Mesothelial cell of epicardium (in vitro differentiated cells): Measurements from ENCODE around the gene ADGRV1. TPM values are rescaled to one million over a fixed set of nuclear protein-coding genes. Genes with fewer than 3 reads are reported as not detected.

Experiments used
- DNase-seq, 2 experiments: peaks; one replicate each; pipeline ENCODE4 v3.0.0; 2021; ENCODE audit warnings: low spot score in 2 of 2; ENCODE audit not compliant: unreplicated experiment in 2 of 2
- H3K27ac Mint-ChIP-seq: 2 replicates; pipeline ENCODE4 v1.8.0; 2021; ENCODE audit warnings: mixed read lengths
- H3K27me3 Mint-ChIP-seq: 2 replicates; pipeline ENCODE4 v1.8.0; 2021; ENCODE audit warnings: low read depth, mixed read lengths
- H3K36me3 Mint-ChIP-seq: 2 replicates; pipeline ENCODE4 v1.8.0; 2021; ENCODE audit warnings: mixed read lengths
- H3K4me1 Mint-ChIP-seq: 2 replicates; pipeline ENCODE4 v1.8.0; 2021; ENCODE audit warnings: mixed read lengths
- H3K4me3 Mint-ChIP-seq: 2 replicates; pipeline ENCODE4 v1.8.0; 2021; ENCODE audit warnings: mild to moderate bottlenecking, moderate library complexity, mixed read lengths
- H3K9me3 Mint-ChIP-seq: 2 replicates; pipeline ENCODE4 v1.8.0; 2021; ENCODE audit warnings: mixed read lengths
- CTCF ChIP-seq: fragments of 200-600 bp; sonication (generic); IDR thresholded peaks from one replicate; pipeline ENCODE4 v1.5.0; 2021; ENCODE audit warnings: antibody characterized with exemption; ENCODE audit not compliant: unreplicated experiment
- total RNA-seq: library from RNA; stranded (reverse); gene quantifications from 3 replicates; pipeline ENCODE4 v1.2.1, GENCODE V29; 2021

Gene ADGRV1
- total RNA-seq, 1 donor from 2014 or later, result 25.4 TPM

- no peak for DNase-seq
These were observed 29.9 kb upstream of the ADGRV1 start for GRCh38 chr5:90528601-90529193.

GRCh38 chr5:90529194-90529938, 29.2 kb upstream of the ADGRV1 start, which contains the start of gene LYSMD3:
Gene LYSMD3, minus strand, starts transcription at chr5:90529584. Its CDS starts 4,295 bp downstream, at chr5:90525289.
- peak; percentile 89 to 95 for DNase-seq
- Mint-ChIP-seq H3K27ac (peak within 1 kb of the TSS; percentile 97), H3K4me3 (peak within 1 kb of the TSS; percentile 99)

More at GRCh38 chr5:90528601-90529193, 29.9 kb upstream of the ADGRV1 start:
- Mint-ChIP-seq H3K4me1 (peaks cover 21% of the 10 kb centered on the region), H3K36me3 (peaks cover 4% of the 10 kb centered on the region), H3K4me3 (peak overlapping the region; percentile 99), H3K27me3 (peaks cover 18% of the 10 kb centered on the region), H3K27ac (peak overlapping the region; percentile 89), H3K9me3 (no peaks in the 10 kb centered on the region)
- no peak for TF ChIP-seq CTCF

GRCh38 chr5:90529939-90530677, 28.5 kb upstream of the ADGRV1 start:
- Mint-ChIP-seq H3K4me3 (peak overlapping the region; percentile 99), H3K27me3 (peaks cover 24% of the 10 kb centered on the region), H3K27ac (peak overlapping the region; percentile 97), H3K9me3 (no peaks in the 10 kb centered on the region), H3K36me3 (peaks cover 2% of the 10 kb centered on the region), H3K4me1 (peaks cover 21% of the 10 kb centered on the region)
- TF ChIP-seq CTCF, result no peak
- DNase-seq, result peak; percentile 20 to 65

More at GRCh38 chr5:90529194-90529938, 29.2 kb upstream of the ADGRV1 start, which contains the start of gene LYSMD3:
- peaks cover 4% of the 10 kb centered on the region for H3K36me3 Mint-ChIP-seq
- peaks cover 22% of the 10 kb centered on the region for H3K27me3 Mint-ChIP-seq
- peaks cover 21% of the 10 kb centered on the region for H3K4me1 Mint-ChIP-seq
- no peaks in the 10 kb centered on the region for H3K9me3 Mint-ChIP-seq
- no peak for TF ChIP-seq CTCF

- Mint-ChIP-seq H3K4me1 (peaks cover 21% of the 10 kb centered on the region), H3K9me3 (no peaks in the 10 kb centered on the region), H3K36me3 (no peaks in the 10 kb centered on the region), H3K27me3 (peaks cover 24% of the 10 kb centered on the region), H3K4me3 (no peak overlapping the region), H3K27ac (no peak overlapping the region)
- no peak for TF ChIP-seq CTCF
- no peak for DNase-seq
These were observed 27.7 kb upstream of the ADGRV1 start for GRCh38 chr5:90530736-90531487.

GRCh38 chr5:90533794-90534193, 24.8 kb upstream of the ADGRV1 start:
- no peak for TF ChIP-seq CTCF
- no peaks in the 10 kb centered on the region for H3K36me3 Mint-ChIP-seq
- H3K4me3 Mint-ChIP-seq, result no peak overlapping the region
- H3K27ac Mint-ChIP-seq, result no peak overlapping the region
- H3K4me1 Mint-ChIP-seq, result no peaks in the 10 kb centered on the region
- no peak for DNase-seq
- peaks cover 24% of the 10 kb centered on the region for H3K27me3 Mint-ChIP-seq
- no peaks in the 10 kb centered on the region for H3K9me3 Mint-ChIP-seq
